Measurements from ENCODE around the gene TEKT3.

GRCh38 chr17:15361151-15361550, 19.8 kb upstream of the TEKT3 start:
- TF ChIP-seq CTCF (IDR thresholded peaks at IDR 0.05) (no peak), POLR2A (IDR thresholded peaks at IDR 0.05) (no peak)
